HG03095 (cell line): Measurements from ENCODE around the gene MAF.

Source experiments
- ATAC-seq: cut with Tn5 transposase; IDR thresholded peaks from one replicate; pipeline ENCODE4 v1.9.1; 2021; ENCODE audit warnings: moderate library complexity; ENCODE audit not compliant: unreplicated experiment

The MAF gene

GRCh38 chr16:79592186-79592585 lies 8.4 kb downstream of the MAF start:
- no peak for ATAC-seq

DNA sequence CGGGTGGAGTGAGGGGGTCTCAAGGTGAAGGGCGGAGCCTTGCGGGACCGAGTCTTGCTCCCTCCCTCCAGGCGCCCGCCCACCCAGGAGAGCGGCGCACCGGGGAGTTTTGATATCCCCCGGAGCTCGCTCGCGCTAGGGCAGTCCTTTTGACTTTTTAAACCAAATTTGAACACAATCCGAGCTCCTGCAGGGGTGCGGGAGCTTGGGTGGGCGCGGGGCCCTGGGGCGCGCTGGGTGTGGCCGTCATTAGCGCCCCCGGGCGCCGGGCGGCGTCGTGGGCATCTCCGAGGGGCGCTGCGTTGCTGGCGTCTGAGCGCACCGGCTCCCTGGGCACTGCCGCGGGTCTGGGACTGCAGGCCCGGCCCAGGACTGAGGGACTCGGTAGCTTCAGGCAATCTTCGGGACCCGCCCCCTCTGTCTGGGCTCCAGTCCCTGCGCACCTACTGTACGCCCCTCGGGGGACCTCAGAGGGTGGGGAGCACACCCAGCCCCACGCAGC lies 10.9 kb downstream of the MAF start:
- no peak for ATAC-seq

DNA sequence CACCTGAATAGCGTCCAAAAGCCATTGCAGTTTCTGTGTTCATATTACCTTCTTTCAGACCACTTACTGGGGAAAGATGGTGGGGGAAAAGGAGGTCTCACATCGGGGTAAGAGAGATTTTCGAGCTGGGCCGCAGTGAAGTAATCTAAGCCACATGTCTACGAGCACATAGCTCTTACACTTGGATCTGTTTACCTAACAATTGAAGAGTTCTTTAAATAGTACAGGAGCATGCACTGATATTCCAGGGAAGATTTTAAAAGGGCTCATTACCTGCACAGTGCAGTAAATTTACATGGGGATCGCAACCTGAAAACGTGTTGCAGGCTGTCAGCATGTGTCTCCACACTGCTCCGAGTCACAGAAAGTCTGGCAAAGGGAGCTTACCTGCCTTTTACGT lies 12.6 kb downstream of the MAF start:
- ATAC-seq: no peak

DNA sequence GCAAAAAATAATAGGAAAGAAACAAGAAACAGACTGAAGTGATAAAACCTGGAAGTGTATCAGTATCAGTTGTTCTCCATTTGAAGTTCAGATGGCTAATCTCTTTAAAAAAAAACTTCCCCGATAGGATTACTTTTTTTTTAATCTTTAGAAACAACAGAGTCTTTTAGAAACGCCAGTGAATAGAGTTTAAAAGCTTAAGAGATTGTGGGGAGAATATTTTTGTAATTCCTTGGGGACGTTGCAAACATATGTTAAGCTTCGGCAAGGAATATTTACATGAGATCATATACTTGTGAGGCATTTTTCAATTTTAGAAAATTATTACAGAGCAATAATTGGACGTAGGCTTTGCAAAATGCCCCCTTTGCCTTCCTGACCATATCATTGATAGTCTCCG lies 13.2 kb downstream of the MAF start:
- ATAC-seq: no peak

GRCh38 chr16:79582789-79583188 lies 17.7 kb downstream of the MAF start:
- ATAC-seq: no peak

DNA sequence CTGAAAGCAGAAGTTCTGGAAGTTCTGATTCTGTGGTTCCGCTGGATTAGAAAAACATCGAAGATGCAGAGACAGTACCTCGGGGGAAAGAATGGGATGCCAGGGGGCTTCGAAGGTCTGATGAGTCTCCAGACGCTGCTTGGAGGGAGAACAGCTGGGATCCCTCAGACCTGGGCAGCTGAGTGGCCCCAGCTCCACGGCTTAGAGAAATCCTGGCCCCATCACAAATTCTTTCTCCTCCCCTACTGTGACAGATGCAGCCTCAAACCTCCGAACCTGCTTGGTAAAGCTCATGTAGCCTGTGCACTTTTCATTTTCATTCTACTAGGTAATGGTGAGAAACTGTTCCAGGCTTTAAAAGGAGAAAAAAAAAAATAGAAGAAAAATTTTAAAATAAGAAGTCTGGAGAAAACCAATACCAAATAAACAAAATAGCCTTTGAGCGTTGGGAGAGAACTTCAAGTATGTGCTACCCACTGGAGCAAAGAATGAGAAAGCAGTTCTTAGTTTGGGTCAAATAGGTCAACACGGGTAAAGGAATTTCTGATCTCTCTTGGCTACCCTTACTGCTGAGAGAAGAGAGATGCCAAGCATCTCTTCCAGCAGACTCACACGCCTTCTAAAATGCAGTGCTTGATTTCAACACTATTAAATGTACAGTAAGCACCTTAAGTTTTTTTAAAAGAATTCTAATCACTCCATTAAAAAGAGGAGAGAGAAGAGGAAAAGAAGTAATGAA lies 19.9 kb downstream of the MAF start:
- no peak for ATAC-seq

- ATAC-seq: no peak
Measured at GRCh38 chr16:79576602-79577001, 23.9 kb downstream of the MAF start.

- no peak for ATAC-seq
Measured at GRCh38 chr16:79573884-79574283, 26.7 kb downstream of the MAF start.

DNA sequence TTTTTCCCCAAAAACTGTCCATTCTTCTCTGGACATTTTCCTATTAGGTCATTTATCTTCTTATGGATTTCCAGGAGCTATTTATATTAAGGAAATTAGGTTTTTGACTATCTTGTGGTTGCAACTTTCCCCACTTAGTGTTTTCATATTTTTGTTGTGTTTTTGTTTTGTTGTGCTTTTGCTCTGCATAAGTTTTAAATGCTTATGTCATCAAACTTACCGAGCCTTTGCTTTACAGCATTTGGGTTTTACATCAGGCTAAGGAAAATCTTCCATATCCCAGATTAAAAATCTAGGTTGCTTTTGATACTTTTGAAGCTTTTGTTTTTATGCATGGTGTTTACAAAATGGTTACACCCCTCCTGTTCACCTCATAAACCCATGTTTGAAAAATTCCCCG lies 27.5 kb downstream of the MAF start:
- no peak for ATAC-seq

- ATAC-seq: no peak
Measured at GRCh38 chr16:79571903-79572535, 28.5 kb downstream of the MAF start.

- no peak for ATAC-seq
Measured at GRCh38 chr16:79571065-79571902, 29.3 kb downstream of the MAF start.

DNA sequence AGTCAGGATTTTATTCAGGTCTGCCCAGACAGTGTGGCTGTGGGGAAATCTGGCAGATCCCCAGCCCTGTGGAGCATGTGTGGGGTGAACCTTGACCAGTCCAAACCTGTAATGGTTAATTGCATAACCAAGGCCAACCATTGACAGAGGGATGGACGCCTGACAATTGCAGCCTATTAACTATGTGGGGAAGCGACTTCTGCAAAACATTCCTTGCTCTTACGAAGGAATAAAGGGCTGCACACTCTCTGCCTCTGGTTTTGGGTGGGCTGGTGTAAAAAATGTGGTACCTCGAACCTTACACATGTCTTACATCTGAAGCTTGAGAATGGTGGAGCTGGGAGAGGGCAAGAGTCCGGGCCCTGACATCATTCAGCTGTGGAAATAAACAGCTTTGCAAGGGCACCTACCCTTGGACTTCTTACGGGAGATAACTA lies 35.8 kb downstream of the MAF start:
- ATAC-seq: no peak

- no peak for ATAC-seq
Measured at GRCh38 chr16:79563921-79564320, 36.6 kb downstream of the MAF start.

GRCh38 chr16:79562166-79562823 lies 38.2 kb downstream of the MAF start:
- ATAC-seq: no peak

DNA sequence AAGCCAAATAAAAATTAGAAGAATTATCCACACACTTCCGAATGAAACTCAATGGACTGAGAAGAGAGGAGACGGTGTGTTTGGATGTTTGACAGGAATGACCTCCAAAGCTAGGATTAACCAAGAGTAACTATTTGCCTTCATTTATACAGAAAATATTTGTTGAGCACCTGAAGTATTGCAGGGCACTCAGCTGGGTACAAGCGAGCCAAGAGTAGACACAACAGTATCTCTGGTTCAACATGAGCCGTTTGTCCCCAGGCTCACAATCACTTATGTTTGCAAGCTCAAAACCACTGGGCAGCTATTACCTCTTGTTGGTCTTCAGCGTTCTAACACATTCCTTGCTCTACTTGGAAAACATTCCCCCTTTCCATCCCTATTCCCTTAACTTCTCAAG lies 38.8 kb downstream of the MAF start:
- no peak for ATAC-seq

DNA sequence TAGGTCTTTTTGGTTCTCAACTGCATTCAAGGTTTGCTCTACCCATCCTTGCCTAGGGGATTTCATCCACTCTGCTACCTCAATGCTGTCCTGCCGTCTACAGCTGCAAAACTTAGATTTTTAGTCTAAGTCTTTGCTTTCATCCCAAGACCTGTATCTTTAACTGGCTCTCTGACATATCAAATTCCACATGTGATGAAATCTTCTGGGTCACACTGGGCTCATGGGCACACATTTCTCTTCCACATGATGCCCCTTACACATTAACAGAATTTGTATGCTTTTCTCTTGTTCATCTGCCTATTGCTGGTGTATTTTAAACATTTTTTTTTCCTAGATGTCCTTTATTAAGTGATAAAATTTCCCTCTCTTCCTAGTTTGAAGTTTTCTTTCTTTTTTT lies 39.6 kb downstream of the MAF start:
- ATAC-seq: no peak

- ATAC-seq: no peak
Measured at GRCh38 chr16:79560318-79560717, 40.2 kb downstream of the MAF start.

DNA sequence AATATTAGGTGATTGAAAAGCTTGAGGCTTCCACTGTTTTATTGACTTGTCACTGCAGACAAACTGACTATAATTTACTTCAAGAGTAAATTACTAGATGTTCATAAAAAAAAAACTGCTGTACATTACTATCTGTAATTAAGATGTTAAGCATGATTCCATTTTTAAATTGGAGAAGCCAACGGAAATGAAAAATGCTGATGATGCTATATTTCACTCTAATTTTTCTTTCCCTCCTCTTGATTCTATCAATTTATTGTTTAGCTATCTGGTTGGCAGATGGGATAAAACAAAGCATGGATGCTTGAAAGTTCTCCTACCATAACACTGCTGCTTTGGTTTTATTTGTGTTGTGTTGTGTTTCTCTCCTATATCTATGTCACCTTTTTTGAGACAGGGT lies 41.0 kb downstream of the MAF start:
- ATAC-seq: no peak

DNA sequence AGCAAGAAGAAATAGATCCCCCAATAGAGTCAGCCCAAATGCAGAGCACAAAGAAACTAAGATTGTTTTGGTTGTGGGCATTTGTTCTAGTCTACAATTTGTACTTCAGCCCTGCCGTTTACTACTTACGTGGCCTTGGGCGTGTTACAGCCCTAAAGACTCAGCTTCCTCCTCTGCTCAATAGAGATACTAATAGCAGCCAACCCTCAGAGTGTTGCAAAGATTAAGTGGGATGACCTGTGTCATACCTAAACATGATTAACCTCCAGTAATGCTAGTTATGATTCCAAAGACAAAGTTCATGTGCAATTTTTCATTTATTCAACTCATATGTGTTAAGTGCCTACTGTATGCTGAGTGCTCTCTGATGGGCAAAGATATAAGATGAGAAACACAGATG lies 43.1 kb downstream of the MAF start:
- no peak for ATAC-seq

GRCh38 chr16:79554912-79555311 lies 45.6 kb downstream of the MAF start:
- no peak for ATAC-seq

GRCh38 chr16:79550373-79550772 lies 50.2 kb downstream of the MAF start:
- ATAC-seq: no peak
